Measurements from ENCODE around the gene PPP1R8. TPM values are rescaled to one million over a fixed set of nuclear protein-coding genes. Genes with fewer than 3 reads are reported as not detected.
A peak's percentile ranks its signal among the peaks of the same experiment; 100 is the strongest.
"Not testable (repeated sequence)": the region's sequence is repeated elsewhere in the genome, so short reads cannot be mapped to it uniquely, and the experiment has no call there.

The PPP1R8 gene
- total RNA-seq, 1 donor from 2014 or later = 80.7 TPM

- no peak for FAIRE-seq
These were observed 1.2 kb downstream of the PPP1R8 start for GRCh38 chr1:27831568-27832410.

GRCh38 chr1:27832762-27833161 is 2.2 kb downstream of the PPP1R8 start:
- DNase-seq (ENCODE audit: low spot score in 2 of 2) = no peak
- FAIRE-seq = no peak

More at GRCh38 chr1:27831568-27832410, 1.2 kb downstream of the PPP1R8 start:
- no peak for DNase-seq (ENCODE audit: low spot score in 2 of 2)

- DNase-seq (ENCODE audit: low spot score in 2 of 2) (no peak), FAIRE-seq (no peak)
These were observed 2.9 kb downstream of the PPP1R8 start for GRCh38 chr1:27833470-27833869.

- FAIRE-seq (no peak), DNase-seq (ENCODE audit: low spot score in 2 of 2) (no peak)
These were observed 4.5 kb downstream of the PPP1R8 start for GRCh38 chr1:27835046-27835445.

GRCh38 chr1:27835501-27835900 is 4.9 kb downstream of the PPP1R8 start:
- DNase-seq (ENCODE audit: low spot score in 2 of 2) = no peak
- no peak for FAIRE-seq

GRCh38 chr1:27849951-27850350 is 19.4 kb downstream of the PPP1R8 start:
- FAIRE-seq = no peak
- DNase-seq (ENCODE audit: low spot score in 2 of 2) = no peak

- no peak for FAIRE-seq
- DNase-seq (ENCODE audit: low spot score in 2 of 2) = no peak
These were observed 24.5 kb downstream of the PPP1R8 start for GRCh38 chr1:27855085-27855484.

- DNase-seq (ENCODE audit: low spot score in 2 of 2) (no peak), FAIRE-seq (no peak)
These were observed 26.2 kb downstream of the PPP1R8 start for GRCh38 chr1:27856561-27857343.

GRCh38 chr1:27857552-27857951 is 27.0 kb downstream of the PPP1R8 start:
- not testable (repeated sequence) for DNase-seq (ENCODE audit: low spot score in 2 of 2); FAIRE-seq

GRCh38 chr1:27858072-27858948 is 27.7 kb downstream of the PPP1R8 start:
- no peak for FAIRE-seq
- peak; percentile 74 to 78 for DNase-seq (ENCODE audit: low spot score in 2 of 2)

- no peak for DNase-seq (ENCODE audit: low spot score in 2 of 2)
- no peak for FAIRE-seq
These were observed 28.5 kb downstream of the PPP1R8 start for GRCh38 chr1:27858949-27859576.

GRCh38 chr1:27861436-27861835 is 30.9 kb downstream of the PPP1R8 start:
- FAIRE-seq = no peak
- DNase-seq (ENCODE audit: low spot score in 2 of 2) = no peak

- no peak for FAIRE-seq
- no peak for DNase-seq (ENCODE audit: low spot score in 2 of 2)
These were observed 31.4 kb downstream of the PPP1R8 start for GRCh38 chr1:27862004-27862403.

- no peak for DNase-seq (ENCODE audit: low spot score in 2 of 2)
- FAIRE-seq = no peak
These were observed 32.3 kb downstream of the PPP1R8 start for GRCh38 chr1:27862671-27863537.

- DNase-seq (ENCODE audit: low spot score in 2 of 2) (no peak), FAIRE-seq (no peak)
These were observed 32.9 kb downstream of the PPP1R8 start for GRCh38 chr1:27863538-27863915.

GRCh38 chr1:27864264-27864895 is 33.8 kb downstream of the PPP1R8 start:
- DNase-seq (ENCODE audit: low spot score in 2 of 2) (no peak), FAIRE-seq (no peak)

- no peak for DNase-seq (ENCODE audit: low spot score in 2 of 2)
- FAIRE-seq = no peak
These were observed 35.2 kb downstream of the PPP1R8 start for GRCh38 chr1:27865821-27866220.

- FAIRE-seq (no peak), DNase-seq (ENCODE audit: low spot score in 2 of 2) (no peak)
These were observed 38.0 kb downstream of the PPP1R8 start for GRCh38 chr1:27868556-27868931.

Measured in frontal cortex (tissue), 4 donors.